ENCODE measurements around the gene SLC25A26. TPM values are rescaled to one million over a fixed set of nuclear protein-coding genes. Genes with fewer than 3 reads are reported as not detected.

SLC25A26 gene
- total RNA-seq, 1 donor from 2014 or later, result 13.1 TPM

DNA sequence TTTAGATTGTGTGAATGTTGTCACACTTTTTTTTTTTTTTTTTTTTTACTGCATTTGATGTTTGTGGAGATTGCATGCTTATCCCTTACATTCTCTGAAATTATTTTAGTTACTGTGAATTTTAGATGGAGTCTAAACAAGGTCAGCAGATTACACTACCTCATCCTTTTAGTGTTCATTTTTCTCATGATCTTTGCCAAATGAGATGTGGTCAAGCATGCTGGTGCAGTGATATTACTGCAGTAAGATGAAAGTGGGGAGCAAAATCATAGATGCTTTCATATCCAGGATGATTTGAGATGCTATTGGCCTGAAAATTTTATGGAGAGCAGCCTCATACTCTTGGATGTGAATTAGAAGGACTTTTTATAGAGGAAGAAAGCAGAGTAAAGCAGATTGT lies 45.8 kb downstream of the SLC25A26 start:
- no peaks in the 10 kb centered on the region for H3K27me3 Mint-ChIP-seq (ENCODE audit: low read depth)
- peaks cover 38% of the 10 kb centered on the region for H3K4me1 Mint-ChIP-seq (ENCODE audit: low read depth)
- no peak overlapping the region for H3K4me3 Mint-ChIP-seq (ENCODE audit: unreplicated experiment)
- no peaks in the 10 kb centered on the region for H3K36me3 Mint-ChIP-seq (ENCODE audit: low read depth)
- TF ChIP-seq, protein P1, sequence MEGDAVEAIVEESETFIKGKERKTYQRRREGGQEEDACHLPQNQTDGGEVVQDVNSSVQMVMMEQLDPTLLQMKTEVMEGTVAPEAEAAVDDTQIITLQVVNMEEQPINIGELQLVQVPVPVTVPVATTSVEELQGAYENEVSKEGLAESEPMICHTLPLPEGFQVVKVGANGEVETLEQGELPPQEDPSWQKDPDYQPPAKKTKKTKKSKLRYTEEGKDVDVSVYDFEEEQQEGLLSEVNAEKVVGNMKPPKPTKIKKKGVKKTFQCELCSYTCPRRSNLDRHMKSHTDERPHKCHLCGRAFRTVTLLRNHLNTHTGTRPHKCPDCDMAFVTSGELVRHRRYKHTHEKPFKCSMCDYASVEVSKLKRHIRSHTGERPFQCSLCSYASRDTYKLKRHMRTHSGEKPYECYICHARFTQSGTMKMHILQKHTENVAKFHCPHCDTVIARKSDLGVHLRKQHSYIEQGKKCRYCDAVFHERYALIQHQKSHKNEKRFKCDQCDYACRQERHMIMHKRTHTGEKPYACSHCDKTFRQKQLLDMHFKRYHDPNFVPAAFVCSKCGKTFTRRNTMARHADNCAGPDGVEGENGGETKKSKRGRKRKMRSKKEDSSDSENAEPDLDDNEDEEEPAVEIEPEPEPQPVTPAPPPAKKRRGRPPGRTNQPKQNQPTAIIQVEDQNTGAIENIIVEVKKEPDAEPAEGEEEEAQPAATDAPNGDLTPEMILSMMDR (IDR thresholded peaks at IDR 0.05), result no peak
- no peak overlapping the region for H3K27ac Mint-ChIP-seq (ENCODE audit: unreplicated experiment)
- no peak for DNase-seq (ENCODE audit: low spot score)
- H3K9me3 Mint-ChIP-seq (ENCODE audit: low read depth), result no peaks in the 10 kb centered on the region

DNA sequence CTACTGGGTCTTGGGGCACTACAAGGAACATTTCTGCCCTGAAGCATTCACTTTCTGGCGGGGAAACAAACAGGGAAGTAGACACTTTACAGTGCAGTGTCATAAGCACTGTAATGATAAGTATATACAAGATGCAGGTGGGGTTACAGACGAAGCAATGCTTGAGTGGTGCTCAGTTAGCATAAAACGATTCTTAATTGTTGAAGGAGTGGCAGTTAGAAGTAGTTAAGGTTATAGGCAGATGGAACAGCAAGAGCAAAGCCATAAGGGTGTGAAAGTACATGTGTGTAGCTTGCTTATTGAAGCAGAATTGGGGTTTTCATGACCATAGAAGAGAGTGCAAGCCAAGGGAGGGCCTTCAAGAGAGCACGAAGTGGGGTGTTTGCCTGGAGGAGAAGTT lies 46.2 kb downstream of the SLC25A26 start:
- no peak for DNase-seq (ENCODE audit: low spot score)
- Mint-ChIP-seq H3K4me1 (ENCODE audit: low read depth) (peaks cover 36% of the 10 kb centered on the region), H3K4me3 (ENCODE audit: unreplicated experiment) (no peak overlapping the region), H3K27ac (ENCODE audit: unreplicated experiment) (no peak overlapping the region), H3K9me3 (ENCODE audit: low read depth) (no peaks in the 10 kb centered on the region), H3K27me3 (ENCODE audit: low read depth) (no peaks in the 10 kb centered on the region), H3K36me3 (ENCODE audit: low read depth) (no peaks in the 10 kb centered on the region)
- TF ChIP-seq, protein P1 (IDR thresholded peaks at IDR 0.05), result no peak

DNA sequence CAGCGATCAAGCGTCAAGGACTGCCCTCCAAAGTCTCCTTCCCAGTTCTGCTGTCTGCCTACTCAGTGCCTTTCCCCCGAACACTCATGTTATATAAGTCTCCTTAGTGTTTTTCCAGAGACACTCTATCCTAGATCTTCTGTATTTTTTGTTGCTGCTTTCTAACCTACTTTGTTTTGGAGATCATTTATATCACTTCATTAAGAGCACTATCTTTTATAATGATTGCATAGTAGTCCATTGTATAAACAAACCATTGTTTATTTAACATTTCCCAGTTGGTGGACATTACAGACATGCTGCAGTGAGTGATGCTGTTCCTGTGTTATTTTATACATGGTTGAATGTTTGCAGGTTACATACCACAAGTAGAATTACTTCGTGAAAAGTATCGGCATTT lies 47.1 kb downstream of the SLC25A26 start:
- H3K27me3 Mint-ChIP-seq (ENCODE audit: low read depth), result no peaks in the 10 kb centered on the region
- TF ChIP-seq, protein P1 (IDR thresholded peaks at IDR 0.05), result no peak
- no peaks in the 10 kb centered on the region for H3K36me3 Mint-ChIP-seq (ENCODE audit: low read depth)
- DNase-seq (ENCODE audit: low spot score), result no peak
- peaks cover 36% of the 10 kb centered on the region for H3K4me1 Mint-ChIP-seq (ENCODE audit: low read depth)
- H3K9me3 Mint-ChIP-seq (ENCODE audit: low read depth), result no peaks in the 10 kb centered on the region
- H3K27ac Mint-ChIP-seq (ENCODE audit: unreplicated experiment), result no peak overlapping the region
- H3K4me3 Mint-ChIP-seq (ENCODE audit: unreplicated experiment), result no peak overlapping the region

GRCh38 chr3:66268864-66269263 lies 48.1 kb downstream of the SLC25A26 start:
- TF ChIP-seq, protein P1 (IDR thresholded peaks at IDR 0.05), result no peak
- H3K4me1 Mint-ChIP-seq (ENCODE audit: low read depth), result peaks cover 36% of the 10 kb centered on the region

GRCh38 chr3:66269411-66269810 lies 48.6 kb downstream of the SLC25A26 start:
- Mint-ChIP-seq H3K27ac (ENCODE audit: unreplicated experiment) (no peak overlapping the region), H3K4me3 (ENCODE audit: unreplicated experiment) (no peak overlapping the region), H3K36me3 (ENCODE audit: low read depth) (no peaks in the 10 kb centered on the region), H3K4me1 (ENCODE audit: low read depth) (peaks cover 36% of the 10 kb centered on the region), H3K27me3 (ENCODE audit: low read depth) (no peaks in the 10 kb centered on the region), H3K9me3 (ENCODE audit: low read depth) (no peaks in the 10 kb centered on the region)
- TF ChIP-seq, protein P1 (IDR thresholded peaks at IDR 0.05), result no peak
- DNase-seq (ENCODE audit: low spot score), result no peak

More at GRCh38 chr3:66268864-66269263, 48.1 kb downstream of the SLC25A26 start:
- Mint-ChIP-seq H3K36me3 (ENCODE audit: low read depth) (no peaks in the 10 kb centered on the region), H3K27ac (ENCODE audit: unreplicated experiment) (peak overlapping the region; percentile 45), H3K9me3 (ENCODE audit: low read depth) (no peaks in the 10 kb centered on the region), H3K4me3 (ENCODE audit: unreplicated experiment) (no peak overlapping the region), H3K27me3 (ENCODE audit: low read depth) (no peaks in the 10 kb centered on the region)
- DNase-seq (ENCODE audit: low spot score), result no peak
